IMR-90 (cell line): Measurements from ENCODE around the gene FCHSD2. TPM values are rescaled to one million over a fixed set of nuclear protein-coding genes. Genes with fewer than 3 reads are reported as not detected.

Source experiments
- ATAC-seq: fragments of 200-7000 bp; cut with Tn5 transposase; 2 replicates; pipeline ENCODE4 v1.9.1; 2020; ENCODE audit warnings: low read depth, mild to moderate bottlenecking, moderate library complexity
- BruUV-seq: library from RNA; stranded (reverse); fragments of 400-500 nt; replicated peaks from 2 replicates; lab custom pipeline; 2021; lab: Mats Ljungman, UMichigan
- CTCF ChIA-PET: fragments of 300-600 bp; formaldehyde crosslinking; extraction: SDS; loops from one replicate; lab custom pipeline; 2021; ENCODE audit warnings: antibody characterized with exemption; lab: Yijun Ruan, JAX
- POLR2A ChIA-PET: fragments of 300-600 bp; sonication (Branson Sonifier 250); formaldehyde crosslinking; loops from one replicate; lab custom pipeline; 2022; ENCODE audit warnings: antibody characterized with exemption; ENCODE audit not compliant: unreplicated experiment; lab: Charles Lee
- DNase-seq: peaks from one replicate; pipeline ENCODE4 v3.0.0; 2013
- H2AFZ ChIP-seq: replicated peaks from 2 replicates; pipeline ENCODE3; 2013; ENCODE audit warnings: low read length, mild to moderate bottlenecking; ENCODE audit not compliant: poor library complexity
- H2AK5ac ChIP-seq: 2 replicates; pipeline ENCODE4 v1.6.1; 2013; ENCODE audit warnings: low read depth, low read length, inconsistent platforms
- H2AK9ac ChIP-seq: replicated peaks from 2 replicates; pipeline ENCODE3; 2013; ENCODE audit warnings: mild to moderate bottlenecking, low read depth, low read length, moderate library complexity; ENCODE audit not compliant: poor library complexity
- H2BK120ac ChIP-seq: 2 replicates; pipeline ENCODE4 v1.6.1; 2013; ENCODE audit warnings: low read depth, low read length, inconsistent platforms
- H2BK15ac ChIP-seq: 3 replicates; pipeline ENCODE4 v1.6.1; 2013; ENCODE audit warnings: low read depth, low read length, inconsistent platforms
- H2BK20ac ChIP-seq: 2 replicates; pipeline ENCODE4 v1.6.1; 2013; ENCODE audit warnings: low read depth, mild to moderate bottlenecking, inconsistent platforms, low read length, moderate library complexity
- H2BK5ac ChIP-seq: 2 replicates; pipeline ENCODE4 v1.6.1; 2013; ENCODE audit warnings: mild to moderate bottlenecking, low read depth, low read length, inconsistent platforms; ENCODE audit not compliant: poor library complexity, severe bottlenecking
- H3K14ac ChIP-seq: replicated peaks from 2 replicates; pipeline ENCODE4 v1.6.1; 2013; ENCODE audit warnings: low read depth, low read length, inconsistent platforms
- H3K18ac ChIP-seq: 2 replicates; pipeline ENCODE4 v1.6.1; 2013; ENCODE audit warnings: low read depth, low read length, control low read depth
- H3K23ac ChIP-seq: 2 replicates; pipeline ENCODE4 v1.6.1; 2013; ENCODE audit warnings: low read depth, low read length, inconsistent platforms
- H3K27ac ChIP-seq: 2 replicates; pipeline ENCODE4 v1.5.1; 2013; ENCODE audit warnings: mild to moderate bottlenecking, control low read depth, low read length; ENCODE audit not compliant: insufficient read depth
- H3K27me3 ChIP-seq: 2 replicates; pipeline ENCODE4 v1.6.1; 2013; ENCODE audit warnings: low read length; ENCODE audit not compliant: control insufficient read depth, insufficient read depth
- H3K36me3 ChIP-seq: 2 replicates; pipeline ENCODE4 v1.6.1; 2013; ENCODE audit warnings: low read length, mixed read lengths; ENCODE audit not compliant: control insufficient read depth, insufficient read depth
- H3K4ac ChIP-seq: 2 replicates; pipeline ENCODE4 v1.6.1; 2013; ENCODE audit warnings: low read depth, low read length, inconsistent platforms
- H3K4me1 ChIP-seq: 2 replicates; pipeline ENCODE4 v1.6.1; 2013; ENCODE audit warnings: low read length, mixed read lengths; ENCODE audit not compliant: control insufficient read depth, insufficient read depth
- H3K4me2 ChIP-seq: 2 replicates; pipeline ENCODE4 v1.6.1; 2013; ENCODE audit warnings: low read depth, mild to moderate bottlenecking, control low read depth, low read length, moderate library complexity
- H3K4me3 ChIP-seq: 2 replicates; pipeline ENCODE4 v1.5.1; 2013; ENCODE audit warnings: low read depth, mild to moderate bottlenecking, control low read depth, low read length, moderate library complexity; ENCODE audit not compliant: insufficient read depth
- H3K56ac ChIP-seq: 2 replicates; pipeline ENCODE4 v1.6.1; 2013; ENCODE audit warnings: low read length, inconsistent platforms; ENCODE audit not compliant: insufficient read depth; ENCODE audit errors: extremely low read depth
- H3K79me1 ChIP-seq, 2 experiments: 2 replicates each; pipeline ENCODE4 v1.6.1; 2013; ENCODE audit warnings: low read length in 2 of 2, inconsistent platforms in 1 of 2, low read depth in 1 of 2
- H3K9ac ChIP-seq: 2 replicates; pipeline ENCODE4 v1.6.1; 2013; ENCODE audit warnings: low read depth, low read length, control low read depth
- H3K9me1 ChIP-seq: 2 replicates; pipeline ENCODE4 v1.6.1; 2013; ENCODE audit warnings: low read length, inconsistent platforms; ENCODE audit not compliant: insufficient read depth
- H3K9me3 ChIP-seq: 2 replicates; pipeline ENCODE4 v1.6.1; 2013; ENCODE audit warnings: low read length; ENCODE audit not compliant: control insufficient read depth, insufficient read depth
- H4K20me1 ChIP-seq: 2 replicates; pipeline ENCODE4 v1.6.1; 2013; ENCODE audit warnings: low read length, inconsistent platforms; ENCODE audit not compliant: insufficient read depth
- H4K5ac ChIP-seq: 2 replicates; pipeline ENCODE4 v1.6.1; 2013; ENCODE audit warnings: mild to moderate bottlenecking, low read depth, low read length, control low read depth
- H4K8ac ChIP-seq, 2 experiments: 2 replicates each; pipeline ENCODE4 v1.6.1; 2013; ENCODE audit warnings: low read depth in 2 of 2, low read length in 2 of 2, control low read depth in 1 of 2, inconsistent platforms in 1 of 2
- H4K91ac ChIP-seq: 2 replicates; pipeline ENCODE4 v1.6.1; 2013; ENCODE audit warnings: low read depth, low read length, inconsistent platforms; ENCODE audit not compliant: insufficient read depth
- CEBPB ChIP-seq: IDR thresholded peaks from 2 replicates; pipeline ENCODE4 v1.6.1; 2012; ENCODE audit warnings: low read depth, low read length, improper control_type of control experiment
- CHD1 ChIP-seq: IDR thresholded peaks from 2 replicates; pipeline ENCODE4 v1.6.1; 2012; ENCODE audit warnings: low read depth, low read length, improper control_type of control experiment
- MAFK ChIP-seq: IDR thresholded peaks from 2 replicates; pipeline ENCODE4 v1.6.1; 2012; ENCODE audit warnings: low read depth, low read length, improper control_type of control experiment
- MAZ ChIP-seq: IDR thresholded peaks from 2 replicates; pipeline ENCODE4 v1.6.1; 2012; ENCODE audit warnings: low read depth, mild to moderate bottlenecking, low read length, improper control_type of control experiment, moderate library complexity, borderline replicate concordance
- MXI1 ChIP-seq: IDR thresholded peaks from 2 replicates; pipeline ENCODE4 v1.6.1; 2012; ENCODE audit warnings: low read depth, mild to moderate bottlenecking, low read length, moderate library complexity, borderline replicate concordance
- POLR2A ChIP-seq: IDR thresholded peaks from 2 replicates; pipeline ENCODE4 v1.6.1; 2012; ENCODE audit warnings: mild to moderate bottlenecking, low read depth, low read length
- RAD21 ChIP-seq: IDR thresholded peaks from 2 replicates; pipeline ENCODE4 v1.6.1; 2012; ENCODE audit warnings: low read length, improper control_type of control experiment
- SMC3 ChIP-seq: fragments of 150-350 bp; IDR thresholded peaks from 2 replicates; pipeline ENCODE4 v1.6.1; 2016; ENCODE audit warnings: low read depth, mild to moderate bottlenecking, antibody characterized with exemption, low read length, moderate library complexity
- WGBS, 2 experiments: methylation state at CpG; one replicate each; pipeline versions ENCODE4 v1.1.5 to v1.1.7; 2013; ENCODE audit warnings: missing lambda C conversion rate in 2 of 2; ENCODE audit not compliant: insufficient read length in 1 of 2; ENCODE audit errors: extremely low coverage in 2 of 2; 5-methylcytosine and 5-hydroxymethylcytosine counted together
- dilution Hi-C: fragments of 300-500 bp; cut with HindIII; formaldehyde crosslinking; loops from one replicate; pipeline ENCODE4 v1.14.3; 2018; ENCODE audit warnings: low sequenced_read_pairs; ENCODE audit not compliant: unreplicated experiment
- in situ Hi-C: fragments of 300-500 bp; cut with MboI; formaldehyde crosslinking; loops from 3 replicates; pipeline ENCODE4 v1.14.3; 2019; ENCODE audit warnings: low sequenced_read_pairs, inconsistent platforms, mixed read lengths
- intact Hi-C: fragments of 100-400 bp; cut with micrococcal nuclease; formaldehyde crosslinking; loops from 2 replicates; pipeline ENCODE4 v1.10.0; 2022
- polyA plus RNA-seq, 3 experiments: library from polyadenylated mRNA; depleted of rRNA; stranded (reverse); fragments of >200 nt; gene quantifications; 2 replicates each; pipeline ENCODE4 v1.2.3, GENCODE V29; 2012; ENCODE audit warnings: low replicate concordance in 1 of 3
- total RNA-seq: library from RNA; depleted of rRNA; stranded (reverse); fragments of >200 nt; gene quantifications from 2 replicates; pipeline ENCODE4 v1.2.3, GENCODE V29; 2012
- TF ChIP-seq, protein P1 (sequence below): conservative IDR thresholded peaks from 2 replicates; pipeline ENCODE4 v1.5.1; 2012; ENCODE audit warnings: mild to moderate bottlenecking, low read depth, low read length, improper control_type of control experiment
- TF ChIP-seq, protein P2 (sequence below): fragments of 150-350 bp; IDR thresholded peaks from 2 replicates; pipeline ENCODE4 v1.6.1; 2016; ENCODE audit warnings: low read depth, mild to moderate bottlenecking, low read length, moderate library complexity, borderline replicate concordance

FCHSD2 gene
- total and polyA plus RNA-seq, 2 of the 4 experiments (the other 2 are of a cell fraction): 5.9 to 18.7 TPM

DNA sequence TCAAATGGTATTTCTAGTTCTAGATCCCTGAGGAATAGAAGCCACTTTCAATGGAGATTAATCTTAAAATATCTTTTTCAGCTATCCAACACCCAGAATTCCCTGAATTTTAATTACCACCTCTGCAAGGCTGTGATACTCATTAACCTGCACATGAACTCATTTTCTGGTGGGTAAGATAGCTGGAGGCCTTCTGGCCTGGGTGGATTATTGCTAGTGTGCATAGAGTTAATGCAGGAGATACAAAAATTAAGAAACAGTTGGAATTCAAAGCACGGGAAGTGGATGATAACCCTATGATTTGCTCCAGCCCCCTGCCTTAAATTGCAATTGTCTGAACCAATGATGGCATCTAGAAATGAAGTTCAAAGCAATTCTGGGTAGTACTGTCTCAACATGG, 212.9 kb downstream of the FCHSD2 start:
- dilution Hi-C loops: no loop called here
- Histone ChIP-seq H3K4me1 (peaks cover 3% of the 10 kb centered on the region), H3K18ac (no peak overlapping the region), H4K5ac (no peak overlapping the region), H2AK9ac (no peak overlapping the region), H3K9ac (no peak overlapping the region), H4K91ac (no peak overlapping the region), H3K14ac (no peak overlapping the region), H3K9me3 (no peaks in the 10 kb centered on the region), H2BK15ac (no peak overlapping the region), H4K20me1 (peaks cover 11% of the 10 kb centered on the region; the same call in 1 of the 2 replicates), H2AFZ (no peak overlapping the region), H3K27me3 (no peaks in the 10 kb centered on the region), H3K9me1 (0 out of 2 replicates have a peak, but pooled peaks cover 3% of the 10 kb centered on the region), H3K4me3 (no peak overlapping the region), H2BK20ac (no peak overlapping the region), H4K8ac (no peak overlapping the region), H3K27ac (no peak overlapping the region), H3K4ac (no peak overlapping the region), H3K4me2 (no peak overlapping the region), H2AK5ac (no peak overlapping the region), H2BK120ac (no peak overlapping the region), H3K56ac (no peak overlapping the region), H2BK5ac (no peak overlapping the region), H3K79me1 (peaks cover 4 to 25% of the 10 kb centered on the region in 2 experiments; a peak in 3 of 4 replicates), H3K36me3 (no peaks in the 10 kb centered on the region), H3K23ac (no peak overlapping the region)
- WGBS, 2 experiments: no CpG with 5 or more reads among the region's 1 CpG
- CTCF ChIA-PET: no interaction called here
- in situ Hi-C loops: no loop called here
- POLR2A ChIA-PET: no interaction called here
- no TSS peak for BruUV-seq
- intact Hi-C loops: no loop called here
- DNase-seq (no peak), ATAC-seq (no peak)
- TF ChIP-seq MAFK (no peak), CHD1 (no peak), RAD21 (no peak), MAZ (no peak), POLR2A (no peak), MXI1 (no peak), SMC3 (no peak), CEBPB (no peak)
- TF ChIP-seq, protein P1, sequence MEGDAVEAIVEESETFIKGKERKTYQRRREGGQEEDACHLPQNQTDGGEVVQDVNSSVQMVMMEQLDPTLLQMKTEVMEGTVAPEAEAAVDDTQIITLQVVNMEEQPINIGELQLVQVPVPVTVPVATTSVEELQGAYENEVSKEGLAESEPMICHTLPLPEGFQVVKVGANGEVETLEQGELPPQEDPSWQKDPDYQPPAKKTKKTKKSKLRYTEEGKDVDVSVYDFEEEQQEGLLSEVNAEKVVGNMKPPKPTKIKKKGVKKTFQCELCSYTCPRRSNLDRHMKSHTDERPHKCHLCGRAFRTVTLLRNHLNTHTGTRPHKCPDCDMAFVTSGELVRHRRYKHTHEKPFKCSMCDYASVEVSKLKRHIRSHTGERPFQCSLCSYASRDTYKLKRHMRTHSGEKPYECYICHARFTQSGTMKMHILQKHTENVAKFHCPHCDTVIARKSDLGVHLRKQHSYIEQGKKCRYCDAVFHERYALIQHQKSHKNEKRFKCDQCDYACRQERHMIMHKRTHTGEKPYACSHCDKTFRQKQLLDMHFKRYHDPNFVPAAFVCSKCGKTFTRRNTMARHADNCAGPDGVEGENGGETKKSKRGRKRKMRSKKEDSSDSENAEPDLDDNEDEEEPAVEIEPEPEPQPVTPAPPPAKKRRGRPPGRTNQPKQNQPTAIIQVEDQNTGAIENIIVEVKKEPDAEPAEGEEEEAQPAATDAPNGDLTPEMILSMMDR: no peak
- TF ChIP-seq, protein P2, sequence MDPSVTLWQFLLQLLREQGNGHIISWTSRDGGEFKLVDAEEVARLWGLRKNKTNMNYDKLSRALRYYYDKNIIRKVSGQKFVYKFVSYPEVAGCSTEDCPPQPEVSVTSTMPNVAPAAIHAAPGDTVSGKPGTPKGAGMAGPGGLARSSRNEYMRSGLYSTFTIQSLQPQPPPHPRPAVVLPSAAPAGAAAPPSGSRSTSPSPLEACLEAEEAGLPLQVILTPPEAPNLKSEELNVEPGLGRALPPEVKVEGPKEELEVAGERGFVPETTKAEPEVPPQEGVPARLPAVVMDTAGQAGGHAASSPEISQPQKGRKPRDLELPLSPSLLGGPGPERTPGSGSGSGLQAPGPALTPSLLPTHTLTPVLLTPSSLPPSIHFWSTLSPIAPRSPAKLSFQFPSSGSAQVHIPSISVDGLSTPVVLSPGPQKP: no peak
